B cell (primary cell): ENCODE measurements around the gene KCNH3.

ENCODE experiments used
- EZH2 ChIP-seq: IDR thresholded peaks from 2 replicates; pipeline ENCODE4 v1.6.1; 2012; ENCODE audit warnings: borderline replicate concordance, low read depth, mild to moderate bottlenecking, moderate library complexity, low read length; ENCODE audit not compliant: insufficient read depth, poor library complexity, severe bottlenecking
- TF ChIP-seq, protein P1 (sequence below): fragments of 200-600 bp; IDR thresholded peaks from one replicate; pipeline ENCODE4 v1.8.0; 2022; ENCODE audit warnings: antibody characterized with exemption, mild to moderate bottlenecking

DNA sequence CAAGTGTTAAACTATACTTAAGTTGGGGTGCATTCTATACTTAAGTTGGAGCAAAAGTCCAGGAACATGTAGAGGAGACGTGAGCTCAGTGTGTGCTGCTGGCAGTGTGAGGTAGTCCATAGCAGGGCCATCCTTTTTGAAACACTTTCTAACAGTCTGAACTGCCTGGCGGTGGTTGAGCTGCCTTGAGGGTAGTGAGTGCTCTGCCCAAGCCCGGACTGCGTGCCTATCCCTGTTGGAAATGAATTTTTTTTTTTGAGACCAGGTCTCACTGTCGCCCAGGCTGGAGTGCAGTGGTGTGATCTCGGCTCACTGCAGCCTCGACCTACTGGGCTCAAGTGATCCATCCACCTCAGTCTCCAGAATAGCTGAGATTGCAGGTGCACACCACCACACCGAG is 14.1 kb downstream of the KCNH3 start:
- TF ChIP-seq, protein P1, sequence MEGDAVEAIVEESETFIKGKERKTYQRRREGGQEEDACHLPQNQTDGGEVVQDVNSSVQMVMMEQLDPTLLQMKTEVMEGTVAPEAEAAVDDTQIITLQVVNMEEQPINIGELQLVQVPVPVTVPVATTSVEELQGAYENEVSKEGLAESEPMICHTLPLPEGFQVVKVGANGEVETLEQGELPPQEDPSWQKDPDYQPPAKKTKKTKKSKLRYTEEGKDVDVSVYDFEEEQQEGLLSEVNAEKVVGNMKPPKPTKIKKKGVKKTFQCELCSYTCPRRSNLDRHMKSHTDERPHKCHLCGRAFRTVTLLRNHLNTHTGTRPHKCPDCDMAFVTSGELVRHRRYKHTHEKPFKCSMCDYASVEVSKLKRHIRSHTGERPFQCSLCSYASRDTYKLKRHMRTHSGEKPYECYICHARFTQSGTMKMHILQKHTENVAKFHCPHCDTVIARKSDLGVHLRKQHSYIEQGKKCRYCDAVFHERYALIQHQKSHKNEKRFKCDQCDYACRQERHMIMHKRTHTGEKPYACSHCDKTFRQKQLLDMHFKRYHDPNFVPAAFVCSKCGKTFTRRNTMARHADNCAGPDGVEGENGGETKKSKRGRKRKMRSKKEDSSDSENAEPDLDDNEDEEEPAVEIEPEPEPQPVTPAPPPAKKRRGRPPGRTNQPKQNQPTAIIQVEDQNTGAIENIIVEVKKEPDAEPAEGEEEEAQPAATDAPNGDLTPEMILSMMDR, result no peak
- TF ChIP-seq EZH2, result no peak
